ENCODE measurements around the gene ZNF100.
"Not testable (repeated sequence)": the region's sequence is repeated elsewhere in the genome, so short reads cannot be mapped to it uniquely, and the experiment has no call there.

DNA sequence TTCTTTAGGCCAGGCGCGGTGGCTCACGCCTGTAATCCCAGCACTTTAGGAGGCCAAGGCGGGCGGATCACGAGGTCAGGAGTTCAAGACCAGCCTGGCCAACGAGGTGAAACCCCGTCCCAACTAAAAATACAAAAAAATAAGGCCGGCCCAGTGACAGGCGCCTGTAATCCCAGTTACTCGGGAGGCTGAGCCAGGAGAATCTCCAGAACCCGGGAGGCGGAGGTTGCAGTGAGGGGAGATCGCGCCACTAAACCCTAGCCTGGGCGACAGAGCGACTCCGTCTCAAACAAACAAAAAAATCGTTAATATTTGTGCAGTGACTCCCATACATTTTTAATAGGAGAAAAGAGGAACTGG, 694 bp downstream of the ZNF100 start:
- TF ChIP-seq, protein P1, sequence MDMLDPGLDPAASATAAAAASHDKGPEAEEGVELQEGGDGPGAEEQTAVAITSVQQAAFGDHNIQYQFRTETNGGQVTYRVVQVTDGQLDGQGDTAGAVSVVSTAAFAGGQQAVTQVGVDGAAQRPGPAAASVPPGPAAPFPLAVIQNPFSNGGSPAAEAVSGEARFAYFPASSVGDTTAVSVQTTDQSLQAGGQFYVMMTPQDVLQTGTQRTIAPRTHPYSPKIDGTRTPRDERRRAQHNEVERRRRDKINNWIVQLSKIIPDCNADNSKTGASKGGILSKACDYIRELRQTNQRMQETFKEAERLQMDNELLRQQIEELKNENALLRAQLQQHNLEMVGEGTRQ (CRISPR knock-in tag; IDR thresholded peaks at IDR 0.05), result not testable (repeated sequence)
- TF ChIP-seq, protein P2, sequence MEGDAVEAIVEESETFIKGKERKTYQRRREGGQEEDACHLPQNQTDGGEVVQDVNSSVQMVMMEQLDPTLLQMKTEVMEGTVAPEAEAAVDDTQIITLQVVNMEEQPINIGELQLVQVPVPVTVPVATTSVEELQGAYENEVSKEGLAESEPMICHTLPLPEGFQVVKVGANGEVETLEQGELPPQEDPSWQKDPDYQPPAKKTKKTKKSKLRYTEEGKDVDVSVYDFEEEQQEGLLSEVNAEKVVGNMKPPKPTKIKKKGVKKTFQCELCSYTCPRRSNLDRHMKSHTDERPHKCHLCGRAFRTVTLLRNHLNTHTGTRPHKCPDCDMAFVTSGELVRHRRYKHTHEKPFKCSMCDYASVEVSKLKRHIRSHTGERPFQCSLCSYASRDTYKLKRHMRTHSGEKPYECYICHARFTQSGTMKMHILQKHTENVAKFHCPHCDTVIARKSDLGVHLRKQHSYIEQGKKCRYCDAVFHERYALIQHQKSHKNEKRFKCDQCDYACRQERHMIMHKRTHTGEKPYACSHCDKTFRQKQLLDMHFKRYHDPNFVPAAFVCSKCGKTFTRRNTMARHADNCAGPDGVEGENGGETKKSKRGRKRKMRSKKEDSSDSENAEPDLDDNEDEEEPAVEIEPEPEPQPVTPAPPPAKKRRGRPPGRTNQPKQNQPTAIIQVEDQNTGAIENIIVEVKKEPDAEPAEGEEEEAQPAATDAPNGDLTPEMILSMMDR (IDR thresholded peaks at IDR 0.05), result not testable (repeated sequence)
- not testable (repeated sequence) for TF ChIP-seq GABPB1 (CRISPR knock-in tag; IDR thresholded peaks at IDR 0.05); CBFB (CRISPR knock-in tag; IDR thresholded peaks at IDR 0.05; ENCODE audit: low read depth)
- TF ChIP-seq, protein P3, sequence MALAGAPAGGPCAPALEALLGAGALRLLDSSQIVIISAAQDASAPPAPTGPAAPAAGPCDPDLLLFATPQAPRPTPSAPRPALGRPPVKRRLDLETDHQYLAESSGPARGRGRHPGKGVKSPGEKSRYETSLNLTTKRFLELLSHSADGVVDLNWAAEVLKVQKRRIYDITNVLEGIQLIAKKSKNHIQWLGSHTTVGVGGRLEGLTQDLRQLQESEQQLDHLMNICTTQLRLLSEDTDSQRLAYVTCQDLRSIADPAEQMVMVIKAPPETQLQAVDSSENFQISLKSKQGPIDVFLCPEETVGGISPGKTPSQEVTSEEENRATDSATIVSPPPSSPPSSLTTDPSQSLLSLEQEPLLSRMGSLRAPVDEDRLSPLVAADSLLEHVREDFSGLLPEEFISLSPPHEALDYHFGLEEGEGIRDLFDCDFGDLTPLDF (CRISPR knock-in tag; IDR thresholded peaks at IDR 0.05), result not testable (repeated sequence)
- TF ChIP-seq, protein P4, sequence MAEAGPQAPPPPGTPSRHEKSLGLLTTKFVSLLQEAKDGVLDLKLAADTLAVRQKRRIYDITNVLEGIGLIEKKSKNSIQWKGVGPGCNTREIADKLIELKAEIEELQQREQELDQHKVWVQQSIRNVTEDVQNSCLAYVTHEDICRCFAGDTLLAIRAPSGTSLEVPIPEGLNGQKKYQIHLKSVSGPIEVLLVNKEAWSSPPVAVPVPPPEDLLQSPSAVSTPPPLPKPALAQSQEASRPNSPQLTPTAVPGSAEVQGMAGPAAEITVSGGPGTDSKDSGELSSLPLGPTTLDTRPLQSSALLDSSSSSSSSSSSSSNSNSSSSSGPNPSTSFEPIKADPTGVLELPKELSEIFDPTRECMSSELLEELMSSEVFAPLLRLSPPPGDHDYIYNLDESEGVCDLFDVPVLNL (CRISPR knock-in tag; IDR thresholded peaks at IDR 0.05; ENCODE audit: borderline replicate concordance, low read depth), result not testable (repeated sequence)

Measured in WTC11 (cell line).